ENCODE measurements around the gene AARS2.

Gene AARS2

DNA sequence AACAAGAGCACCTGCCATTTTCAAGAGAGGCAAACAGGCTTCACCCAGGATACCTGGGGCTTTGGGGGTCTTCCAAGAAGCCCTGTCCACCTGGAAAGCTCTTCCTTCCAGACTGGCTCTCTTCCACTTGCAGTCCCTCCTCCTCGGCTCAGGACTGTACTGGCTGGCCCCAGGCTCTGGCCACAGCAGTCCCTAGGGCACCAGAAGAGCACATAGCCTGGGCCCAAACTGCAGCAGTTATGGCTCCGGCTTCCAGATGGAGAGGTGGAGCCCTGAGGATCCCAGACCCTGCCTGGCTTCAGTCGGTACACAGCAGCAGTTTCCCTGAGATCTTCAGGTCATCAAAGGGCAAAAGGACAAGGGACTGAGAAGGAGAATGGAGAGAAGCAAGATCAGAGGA, 54.2 kb downstream of the AARS2 start:
- no peak for DNase-seq

DNA sequence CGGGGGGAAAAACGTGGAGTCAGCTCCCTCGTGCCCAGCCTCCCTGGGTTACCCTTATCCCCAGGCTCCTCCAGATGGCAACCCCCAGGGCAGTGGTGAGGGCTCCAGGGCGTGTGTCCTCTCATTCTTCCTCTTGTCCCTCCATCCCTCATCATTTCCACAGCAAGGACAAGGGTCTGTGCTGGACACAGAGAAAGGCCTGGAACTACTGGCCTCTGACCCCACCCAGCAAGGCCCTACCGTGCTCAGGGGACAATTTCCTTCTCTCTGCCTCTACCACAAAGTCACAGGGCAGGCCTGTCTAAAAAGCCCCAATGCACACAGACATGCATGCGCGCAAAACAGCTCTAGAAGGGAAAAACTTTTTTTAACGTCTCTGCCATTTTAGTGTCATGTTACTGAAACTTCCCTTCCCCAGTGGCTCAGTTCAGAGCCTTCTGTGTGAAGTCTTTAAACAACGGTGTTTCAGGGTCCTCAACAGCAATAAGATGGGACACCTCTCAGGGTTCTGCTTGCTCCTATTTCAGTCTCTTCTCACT, 54.8 kb downstream of the AARS2 start:
- peak; percentile 25 for DNase-seq

DNA sequence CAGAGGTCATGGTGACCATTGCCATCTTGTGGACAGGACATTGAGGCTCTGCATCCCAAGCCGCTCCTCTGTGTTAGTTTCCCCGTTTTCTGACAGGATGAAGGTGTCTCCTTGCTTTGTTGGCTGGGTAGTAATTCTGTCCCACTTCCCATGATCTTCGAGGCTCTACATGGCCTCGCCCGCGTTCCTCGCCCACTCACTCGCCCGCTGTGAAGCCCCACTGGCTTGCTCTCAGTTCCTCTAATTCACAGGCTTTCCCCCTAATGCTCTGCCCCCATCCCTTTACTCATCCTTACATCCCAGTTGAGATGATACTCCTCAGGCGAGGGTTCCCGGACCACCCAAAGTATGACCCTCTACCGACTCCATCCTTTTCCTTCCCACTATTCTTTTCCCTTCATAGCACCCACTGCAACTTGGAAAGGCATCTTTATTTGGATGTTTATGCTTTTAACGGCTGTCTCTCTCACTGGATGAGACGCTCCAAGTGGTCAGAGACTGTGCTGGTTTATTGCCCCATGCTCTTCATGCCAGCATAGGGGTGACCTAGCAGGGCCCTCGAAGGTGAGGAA, 55.3 kb downstream of the AARS2 start:
- DNase-seq = peak; percentile 15

DNA sequence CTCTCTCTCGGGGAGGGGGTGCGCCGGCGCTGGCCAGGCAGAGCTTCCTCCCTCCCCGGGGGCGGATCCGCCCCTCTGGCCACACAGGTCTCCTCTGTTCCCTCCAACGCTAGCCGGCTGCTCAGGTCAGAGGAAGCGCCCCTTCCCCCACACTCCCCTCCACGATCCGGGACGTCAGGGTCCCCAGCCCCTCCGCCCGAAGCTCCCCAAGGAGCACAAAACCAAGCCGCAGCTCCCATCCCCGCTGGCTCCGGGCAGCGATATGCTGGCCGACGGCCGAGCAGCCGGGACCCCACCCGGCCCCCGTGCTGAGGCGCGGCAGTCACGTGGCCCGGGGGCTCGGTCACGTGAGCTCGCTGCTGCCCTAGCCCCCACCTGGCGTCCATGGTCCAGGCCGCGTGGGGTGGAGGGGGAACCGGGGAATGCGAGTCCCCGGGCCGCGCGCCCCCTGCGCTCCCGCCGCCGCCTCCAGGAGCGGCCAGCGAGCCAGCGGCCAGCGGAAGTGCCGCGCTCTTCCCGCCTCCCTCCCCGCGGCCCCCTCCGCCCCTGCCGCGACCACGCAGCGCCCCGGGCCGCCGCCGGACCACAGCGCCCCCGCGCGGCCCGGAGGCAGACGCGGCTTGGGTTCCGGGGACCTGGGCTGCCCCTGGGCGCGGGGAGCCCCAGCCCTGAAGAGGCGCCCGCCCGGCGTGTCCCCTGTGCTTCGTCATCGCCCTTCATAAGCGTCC, 56.0 kb downstream of the AARS2 start, which contains the start of gene SLC35B2:
TSS of gene SLC35B2 (minus strand) at position 504 of the 728 bp plus-strand sequence. CDS start at position 386, 118 bp downstream.
- DNase-seq = peak; percentile 78

DNA sequence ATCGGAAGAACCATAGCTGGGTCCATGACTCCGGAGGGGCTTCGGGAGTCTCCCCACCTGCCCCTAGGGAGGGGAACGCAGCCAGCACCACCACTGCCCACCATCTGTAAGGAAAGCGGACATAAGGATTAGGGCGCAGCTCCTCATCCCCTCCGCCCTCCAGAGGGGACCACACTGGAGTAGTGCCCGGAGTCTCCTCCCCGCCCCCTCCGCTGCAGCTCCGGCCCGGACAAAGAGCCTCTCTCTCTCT, 56.4 kb downstream of the AARS2 start:
- DNase-seq = no peak

DNA sequence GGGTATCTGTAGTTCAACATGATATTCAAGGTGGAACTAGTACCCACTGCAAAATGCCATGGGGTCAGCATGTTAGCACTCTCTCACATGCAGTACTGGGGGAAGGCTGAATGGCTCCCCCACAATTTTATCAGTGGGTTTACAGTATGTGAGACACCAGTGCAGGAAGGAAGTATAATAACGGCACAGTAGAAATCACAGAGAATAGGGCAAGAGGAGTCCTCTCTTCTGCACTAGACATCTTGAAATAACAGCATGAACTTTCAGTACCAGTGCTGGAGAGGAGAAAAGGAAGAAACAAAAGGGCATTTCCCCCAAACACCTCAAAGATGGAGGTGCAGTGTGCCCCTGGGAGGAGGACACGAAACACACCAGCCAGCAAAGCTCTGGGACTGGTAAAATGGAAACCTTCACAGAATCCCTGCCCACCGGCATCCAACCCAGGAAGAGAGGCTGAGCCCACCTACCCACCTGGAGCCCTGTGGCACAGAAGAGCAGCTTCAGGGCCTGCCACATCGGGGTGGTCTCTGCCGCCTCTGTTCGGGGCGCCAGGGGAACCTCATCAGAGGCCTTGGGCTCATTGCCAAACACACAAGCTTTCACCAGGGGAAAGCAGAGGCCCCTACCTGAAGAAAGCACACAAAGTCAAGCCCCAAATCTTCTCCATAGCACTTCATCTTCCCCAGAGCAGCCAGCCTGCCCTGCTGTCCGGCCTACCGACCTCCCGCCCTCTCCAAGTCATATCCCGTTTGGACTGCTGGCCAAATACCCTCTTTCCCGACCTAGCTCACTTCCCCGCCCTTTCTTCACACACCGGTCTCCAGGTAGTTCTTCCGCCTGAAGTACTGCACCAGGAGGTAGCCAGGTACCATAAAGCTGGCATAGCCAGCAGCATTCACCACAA, 57.0 kb downstream of the AARS2 start:
- DNase-seq = peak; percentile 58

DNA sequence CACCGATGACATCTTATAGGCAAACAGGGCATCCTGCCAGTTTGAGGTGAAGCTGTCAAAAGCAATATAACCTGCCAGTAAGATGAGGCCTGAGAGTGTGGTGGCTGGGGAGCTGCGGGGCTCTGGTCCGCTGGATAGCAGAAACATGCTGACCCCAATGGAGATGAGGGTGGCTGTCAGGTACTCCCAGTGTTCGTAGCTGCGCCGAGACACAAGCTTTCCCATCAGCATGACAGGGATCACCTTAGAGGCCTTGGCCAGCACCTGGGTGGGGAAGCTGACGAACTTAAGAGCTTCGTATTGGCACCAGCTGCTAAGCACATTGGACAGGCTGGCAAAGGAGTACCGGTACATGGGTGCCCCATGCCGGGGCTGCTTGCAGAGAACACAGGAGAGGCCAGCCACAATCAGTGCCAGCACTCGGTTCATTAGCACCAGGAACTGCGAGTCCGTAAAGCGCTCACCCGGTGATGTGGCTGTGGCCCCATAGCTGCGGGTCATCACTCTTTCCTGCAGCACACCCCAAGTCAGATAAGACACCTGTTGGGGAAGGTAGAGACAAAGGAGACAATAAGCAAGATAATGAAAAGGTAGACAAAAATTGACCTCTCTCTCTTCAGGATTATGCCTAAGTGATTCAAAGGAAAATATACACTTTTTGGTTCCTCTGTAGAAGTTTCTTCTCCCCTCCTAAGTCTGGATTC, 57.9 kb downstream of the AARS2 start:
- no peak for DNase-seq

DNA sequence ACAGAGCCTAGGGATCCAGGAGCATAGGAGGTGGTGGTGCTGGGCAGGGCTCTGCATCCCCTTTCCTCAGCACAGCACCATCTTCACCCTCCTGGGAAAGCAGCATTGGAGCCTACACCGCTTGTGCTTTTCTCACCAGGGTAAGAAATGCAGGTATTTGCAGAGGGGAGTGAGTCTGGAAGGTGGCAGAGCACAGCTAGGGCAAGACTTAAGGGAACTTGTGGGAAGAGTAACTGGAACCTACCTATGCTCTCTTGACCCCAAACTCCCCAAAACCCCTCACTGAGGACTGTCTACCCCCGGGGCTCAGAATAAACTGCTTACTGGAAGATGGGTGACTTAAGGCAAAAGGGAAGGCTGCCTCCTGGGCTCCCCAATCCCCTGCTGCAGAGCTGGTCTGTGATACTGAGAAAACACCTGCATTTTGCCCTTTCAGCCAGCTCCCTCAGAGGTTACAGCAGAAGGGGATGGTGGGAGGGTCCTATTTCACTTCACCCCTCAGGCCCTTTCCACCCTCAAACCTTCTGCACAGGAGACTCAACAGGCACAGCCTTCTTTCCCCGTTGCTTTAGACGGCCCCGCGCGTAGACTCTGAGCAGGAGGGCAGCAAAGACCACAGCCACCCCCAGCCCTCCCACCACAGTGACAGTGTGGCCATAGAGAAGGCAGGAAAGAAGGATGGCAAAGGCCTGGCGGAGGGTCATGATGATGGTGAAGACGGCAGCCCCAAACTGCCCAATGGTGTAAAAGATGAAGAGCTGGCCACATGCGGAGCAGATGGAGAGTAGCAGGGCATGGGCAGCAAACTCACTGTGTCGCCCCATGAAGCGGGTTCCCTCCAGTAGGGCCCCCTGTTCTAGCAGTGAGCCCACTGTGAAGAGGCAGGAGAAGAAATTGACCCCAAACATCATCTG, 58.7 kb downstream of the AARS2 start:
- DNase-seq = peak; percentile 58

DNA sequence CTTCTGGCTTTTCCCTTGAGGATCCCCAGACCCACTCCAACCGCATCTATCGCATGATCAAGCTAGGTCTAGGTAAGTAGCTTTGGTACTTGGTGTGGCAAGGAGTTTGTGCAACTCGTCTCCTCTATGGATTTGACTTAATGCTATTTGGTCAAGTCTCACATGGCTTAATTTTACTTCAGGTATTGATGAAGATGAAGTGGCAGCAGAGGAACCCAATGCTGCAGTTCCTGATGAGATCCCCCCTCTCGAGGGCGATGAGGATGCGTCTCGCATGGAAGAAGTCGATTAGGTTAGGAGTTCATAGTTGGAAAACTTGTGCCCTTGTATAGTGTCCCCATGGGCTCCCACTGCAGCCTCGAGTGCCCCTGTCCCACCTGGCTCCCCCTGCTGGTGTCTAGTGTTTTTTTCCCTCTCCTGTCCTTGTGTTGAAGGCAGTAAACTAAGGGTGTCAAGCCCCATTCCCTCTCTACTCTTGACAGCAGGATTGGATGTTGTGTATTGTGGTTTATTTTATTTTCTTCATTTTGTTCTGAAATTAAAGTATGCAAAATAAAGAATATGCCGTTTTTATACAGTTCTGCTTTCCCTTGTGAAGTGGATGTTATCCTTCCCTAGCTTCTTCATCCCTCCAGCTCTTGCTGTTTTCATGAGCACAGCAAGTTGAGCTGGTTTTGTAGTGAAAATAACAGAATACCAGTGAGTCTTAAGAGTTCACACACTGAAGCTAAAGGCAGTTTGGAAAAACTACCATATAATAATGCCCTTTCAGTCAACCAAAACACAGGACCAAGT, 59.6 kb downstream of the AARS2 start:
- peak; percentile 73 for DNase-seq

DNA sequence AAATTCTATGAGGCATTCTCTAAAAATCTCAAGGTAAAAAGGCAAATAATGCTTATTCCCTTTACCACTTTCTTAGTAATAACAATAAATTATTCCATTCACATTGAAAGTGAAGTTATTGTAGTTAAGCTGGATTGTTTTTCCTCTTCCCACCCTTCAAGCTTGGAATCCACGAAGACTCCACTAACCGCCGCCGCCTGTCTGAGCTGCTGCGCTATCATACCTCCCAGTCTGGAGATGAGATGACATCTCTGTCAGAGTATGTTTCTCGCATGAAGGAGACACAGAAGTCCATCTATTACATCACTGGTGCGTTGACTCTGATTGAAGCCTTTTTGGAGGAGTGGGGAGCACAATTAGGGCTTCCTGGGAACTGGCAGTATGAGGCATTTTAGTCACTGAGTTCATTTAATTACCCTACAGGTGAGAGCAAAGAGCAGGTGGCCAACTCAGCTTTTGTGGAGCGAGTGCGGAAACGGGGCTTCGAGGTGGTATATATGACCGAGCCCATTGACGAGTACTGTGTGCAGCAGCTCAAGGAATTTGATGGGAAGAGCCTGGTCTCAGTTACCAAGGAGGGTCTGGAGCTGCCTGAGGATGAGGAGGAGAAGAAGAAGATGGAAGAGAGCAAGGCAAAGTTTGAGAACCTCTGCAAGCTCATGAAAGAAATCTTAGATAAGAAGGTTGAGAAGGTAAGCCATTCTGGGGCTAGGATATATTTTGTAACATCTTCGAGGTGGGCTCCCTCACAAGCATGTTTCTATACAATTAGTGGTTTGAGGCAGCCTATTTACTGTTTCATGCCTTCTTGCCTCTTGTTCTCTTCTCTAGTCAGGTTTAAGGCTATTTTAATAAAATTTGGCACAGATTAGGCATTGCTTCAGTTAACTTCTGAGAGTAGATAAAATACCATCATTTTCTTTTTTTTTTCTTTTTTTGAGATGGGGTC, 61.3 kb downstream of the AARS2 start:
- DNase-seq = no peak

DNA sequence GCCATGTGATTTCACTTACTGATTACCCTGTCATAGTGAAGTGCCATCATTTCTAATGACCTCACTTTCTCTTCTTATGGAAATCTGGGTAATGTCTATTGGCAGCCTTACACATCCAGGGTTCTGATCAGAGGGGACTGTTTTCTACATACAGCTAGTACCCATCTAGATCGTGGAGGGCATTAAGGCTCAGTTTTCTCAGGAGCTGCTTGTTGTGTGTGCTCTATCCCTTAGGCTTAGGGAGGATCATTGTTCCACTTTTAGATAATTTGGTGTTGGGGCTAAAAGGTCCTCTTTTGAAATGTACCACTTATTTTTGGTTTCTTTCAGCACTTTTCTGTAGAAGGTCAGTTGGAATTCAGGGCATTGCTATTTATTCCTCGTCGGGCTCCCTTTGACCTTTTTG, 62.4 kb downstream of the AARS2 start:
- DNase-seq = no peak

DNA sequence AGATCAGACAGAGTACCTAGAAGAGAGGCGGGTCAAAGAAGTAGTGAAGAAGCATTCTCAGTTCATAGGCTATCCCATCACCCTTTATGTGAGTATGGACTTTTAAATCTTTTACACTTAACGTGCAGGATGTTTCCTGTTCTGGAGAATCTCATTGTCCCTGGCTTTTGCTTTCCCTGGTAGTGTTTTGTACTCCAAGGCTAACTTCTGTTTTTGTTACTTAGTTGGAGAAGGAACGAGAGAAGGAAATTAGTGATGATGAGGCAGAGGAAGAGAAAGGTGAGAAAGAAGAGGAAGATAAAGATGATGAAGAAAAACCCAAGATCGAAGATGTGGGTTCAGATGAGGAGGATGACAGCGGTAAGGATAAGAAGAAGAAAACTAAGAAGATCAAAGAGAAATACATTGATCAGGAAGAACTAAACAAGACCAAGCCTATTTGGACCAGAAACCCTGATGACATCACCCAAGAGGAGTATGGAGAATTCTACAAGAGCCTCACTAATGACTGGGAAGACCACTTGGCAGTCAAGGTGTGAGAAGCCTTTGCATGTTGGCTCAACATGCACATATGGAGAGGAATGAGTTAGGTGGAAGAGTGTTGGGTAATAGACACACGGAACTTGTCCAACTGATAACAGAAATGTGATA, 63.0 kb downstream of the AARS2 start:
- no peak for DNase-seq

Data from CD4-positive, alpha-beta T cell treated with Interleukin-17A for 1 hour (primary cell).